HepG2 (cell line): ENCODE data around the gene SESN2. TPM values are rescaled to one million over a fixed set of nuclear protein-coding genes. Genes with fewer than 3 reads are reported as not detected.

Experiments used
- ARHGAP35 ChIP-seq: sonication (generic); formaldehyde crosslinking; IDR thresholded peaks from 2 replicates; pipeline ENCODE4 v1.9.0; 2022; ENCODE audit warnings: mild to moderate bottlenecking, inconsistent platforms, moderate library complexity, missing genetic modification reagents, borderline replicate concordance
- ETS1 ChIP-seq: sonication (generic); formaldehyde crosslinking; IDR thresholded peaks from 2 replicates; pipeline ENCODE4 v1.4.0; 2020; ENCODE audit warnings: missing genetic modification reagents
- FOXP1 ChIP-seq, 2 experiments: fragments of 450-650 bp in 1 of 2; IDR thresholded peaks; 2 replicates each; pipeline ENCODE4 v1.6.1; 2017 to 2018; ENCODE audit warnings: antibody characterized with exemption in 1 of 2
- HCFC1 ChIP-seq: fragments of 150-350 bp; IDR thresholded peaks from 2 replicates; pipeline ENCODE4 v1.6.1; 2014; ENCODE audit warnings: low read depth, low read length
- HNRNPUL1 ChIP-seq: fragments of 200-400 bp; formaldehyde crosslinking; IDR thresholded peaks from 2 replicates; pipeline ENCODE4 v1.6.1; 2017; ENCODE audit warnings: low read depth, mild to moderate bottlenecking, low read length, moderate library complexity
- KLF11 ChIP-seq: IDR thresholded peaks from 2 replicates; pipeline ENCODE4 v1.6.1; 2016; ENCODE audit warnings: missing compliant biosample characterization
- MTF1 ChIP-seq: sonication (generic); formaldehyde crosslinking; IDR thresholded peaks from 2 replicates; pipeline ENCODE4 v1.5.0; 2020; ENCODE audit warnings: missing genetic modification reagents
- NFIB ChIP-seq: sonication (generic); formaldehyde crosslinking; IDR thresholded peaks from 2 replicates; pipeline ENCODE4 v1.9.0; 2021; ENCODE audit warnings: missing genetic modification reagents, mild to moderate bottlenecking, borderline replicate concordance
- NFYC ChIP-seq: IDR thresholded peaks from 2 replicates; pipeline ENCODE4 v1.6.1; 2016; ENCODE audit warnings: missing genetic modification reagents, missing compliant biosample characterization
- POLR2A ChIP-seq, 2 experiments: IDR thresholded peaks; 2 replicates each; pipeline ENCODE4 v1.6.1; 2011; ENCODE audit warnings: low read depth in 2 of 2, low read length in 2 of 2, mild to moderate bottlenecking in 1 of 2, moderate library complexity in 1 of 2; ENCODE audit not compliant: insufficient read depth in 1 of 2
- ZEB1 ChIP-seq: IDR thresholded peaks from 2 replicates; pipeline ENCODE4 v1.6.1; 2012; ENCODE audit warnings: mild to moderate bottlenecking, low read depth, inconsistent platforms; ENCODE audit not compliant: insufficient replicate concordance
- ZFP36L1 ChIP-seq: sonication (generic); formaldehyde crosslinking; IDR thresholded peaks from 2 replicates; pipeline ENCODE4 v1.8.0; 2022; ENCODE audit warnings: mild to moderate bottlenecking, missing genetic modification reagents, moderate library complexity
- ZKSCAN5 ChIP-seq: sonication (generic); formaldehyde crosslinking; IDR thresholded peaks from 2 replicates; pipeline ENCODE4 v1.5.1; 2020; ENCODE audit warnings: mild to moderate bottlenecking, missing genetic modification reagents
- ZNF124 ChIP-seq: sonication (generic); formaldehyde crosslinking; IDR thresholded peaks from 2 replicates; pipeline ENCODE4 v1.4.0; 2020; ENCODE audit warnings: missing genetic modification reagents
- ZNF331 ChIP-seq: sonication (generic); formaldehyde crosslinking; IDR thresholded peaks from 2 replicates; pipeline ENCODE4 v1.4.0; 2020; ENCODE audit warnings: missing genetic modification reagents
- ZNF552 ChIP-seq: sonication (generic); formaldehyde crosslinking; IDR thresholded peaks from 2 replicates; pipeline ENCODE4 v1.9.0; 2022; ENCODE audit warnings: missing genetic modification reagents, mild to moderate bottlenecking, borderline replicate concordance
- polyA plus RNA-seq, 8 experiments: library from polyadenylated mRNA; depleted of rRNA in 3 of 8; stranded (reverse) in 7 of 8; unstranded in 1 of 8; fragments of >200 nt; fragmentation: Illumina TruSeq in 4 of 8; extraction: Trizol in 4 of 8; gene quantifications; 2 replicates each; pipeline versions ENCODE4 v1.2.1 to v1.2.3, GENCODE V29; 2011 to 2016; ENCODE audit warnings: low read depth in 4 of 8, missing spikeins in 1 of 8, mixed read lengths in 1 of 8; ENCODE audit not compliant: insufficient read depth in 1 of 8
- total RNA-seq, 5 experiments: library from RNA; depleted of rRNA; stranded (reverse); fragments of >200 nt; fragmentation: Illumina TruSeq; extraction: Trizol; gene quantifications; 2 replicates each; pipeline ENCODE4 v1.2.3, GENCODE V29; 2016; ENCODE audit warnings: low read depth in 1 of 5
- TF ChIP-seq, protein P1 (sequence below): sonication (generic); formaldehyde crosslinking; IDR thresholded peaks from 2 replicates; pipeline ENCODE4 v1.4.0; 2020; ENCODE audit warnings: missing genetic modification reagents
- TF ChIP-seq, protein P2 (sequence below): sonication (generic); formaldehyde crosslinking; IDR thresholded peaks from 2 replicates; pipeline ENCODE4 v1.8.0; 2022; ENCODE audit warnings: missing genetic modification reagents, mild to moderate bottlenecking, inconsistent platforms, borderline replicate concordance
- TF ChIP-seq, protein P3 (sequence below): sonication (generic); formaldehyde crosslinking; IDR thresholded peaks from 2 replicates; pipeline ENCODE4 v1.5.0; 2020; ENCODE audit warnings: missing genetic modification reagents
- TF ChIP-seq, protein P4 (sequence below): sonication (generic); formaldehyde crosslinking; IDR thresholded peaks from 2 replicates; pipeline ENCODE4 v1.4.0; 2020; ENCODE audit warnings: missing genetic modification reagents

SESN2 gene
- total and polyA plus RNA-seq, 2 of the 13 experiments (the other 11 are each of a cell fraction or from before 2014, with no cell fraction given) = 13.2 to 19.1 TPM

- TF ChIP-seq, protein P1, sequence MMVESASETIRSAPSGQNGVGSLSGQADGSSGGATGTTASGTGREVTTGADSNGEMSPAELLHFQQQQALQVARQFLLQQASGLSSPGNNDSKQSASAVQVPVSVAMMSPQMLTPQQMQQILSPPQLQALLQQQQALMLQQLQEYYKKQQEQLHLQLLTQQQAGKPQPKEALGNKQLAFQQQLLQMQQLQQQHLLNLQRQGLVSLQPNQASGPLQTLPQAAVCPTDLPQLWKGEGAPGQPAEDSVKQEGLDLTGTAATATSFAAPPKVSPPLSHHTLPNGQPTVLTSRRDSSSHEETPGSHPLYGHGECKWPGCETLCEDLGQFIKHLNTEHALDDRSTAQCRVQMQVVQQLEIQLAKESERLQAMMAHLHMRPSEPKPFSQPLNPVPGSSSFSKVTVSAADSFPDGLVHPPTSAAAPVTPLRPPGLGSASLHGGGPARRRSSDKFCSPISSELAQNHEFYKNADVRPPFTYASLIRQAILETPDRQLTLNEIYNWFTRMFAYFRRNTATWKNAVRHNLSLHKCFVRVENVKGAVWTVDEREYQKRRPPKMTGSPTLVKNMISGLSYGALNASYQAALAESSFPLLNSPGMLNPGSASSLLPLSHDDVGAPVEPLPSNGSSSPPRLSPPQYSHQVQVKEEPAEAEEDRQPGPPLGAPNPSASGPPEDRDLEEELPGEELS = peak; percentile 35; the same call in 1 of the 2 replicates
- TF ChIP-seq ZKSCAN5 (CRISPR knock-in tag) (0 out of 2 replicates have a peak, but pooled peaks have one; percentile 67), ETS1 (CRISPR knock-in tag) (0 out of 2 replicates have a peak, but pooled peaks have one; percentile 40), ZNF552 (CRISPR knock-in tag) (peak; percentile 69; the same call in 1 of the 2 replicates), ZNF124 (CRISPR knock-in tag) (peak; percentile 82; the same call in 1 of the 2 replicates), NFIB (no peak), KLF11 (peak; percentile 71), ZNF331 (peak; percentile 66; the same call in 1 of the 2 replicates), HCFC1 (no peak), ZEB1 (no peak), NFYC (peak; percentile 97), POLR2A (IDR thresholded peaks at IDR 0.05; ENCODE audit: insufficient read depth in 1 of 2, low read depth in 2 of 2, low read length in 2 of 2) (peak; percentile 95 to 99), ZFP36L1 (peak; percentile 89; the same call in 1 of the 2 replicates), FOXP1 (IDR thresholded peaks at IDR 0.05) (no peak), FOXP1 (CRISPR knock-in tag; IDR thresholded peaks at IDR 0.05) (no peak), HNRNPUL1 (no peak), MTF1 (peak; percentile 51; the same call in 1 of the 2 replicates), ARHGAP35 (0 out of 2 replicates have a peak, but pooled peaks have one; percentile 21)
- TF ChIP-seq, protein P2, sequence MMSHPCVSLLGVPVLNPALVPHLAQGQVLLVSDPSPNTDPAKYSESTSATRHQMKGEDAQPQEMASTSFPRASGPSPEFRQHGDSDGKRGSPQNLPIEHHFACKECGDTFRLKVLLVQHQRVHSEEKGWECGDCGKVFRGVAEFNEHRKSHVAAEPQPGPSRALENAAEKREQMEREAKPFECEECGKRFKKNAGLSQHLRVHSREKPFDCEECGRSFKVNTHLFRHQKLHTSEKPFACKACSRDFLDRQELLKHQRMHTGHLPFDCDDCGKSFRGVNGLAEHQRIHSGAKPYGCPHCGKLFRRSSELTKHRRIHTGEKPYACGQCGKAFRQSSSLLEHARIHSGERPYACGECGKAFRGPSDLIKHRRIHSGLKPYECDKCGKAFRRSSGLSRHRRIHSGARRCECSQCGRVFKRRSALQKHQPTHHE = peak; percentile 93
- TF ChIP-seq, protein P3, sequence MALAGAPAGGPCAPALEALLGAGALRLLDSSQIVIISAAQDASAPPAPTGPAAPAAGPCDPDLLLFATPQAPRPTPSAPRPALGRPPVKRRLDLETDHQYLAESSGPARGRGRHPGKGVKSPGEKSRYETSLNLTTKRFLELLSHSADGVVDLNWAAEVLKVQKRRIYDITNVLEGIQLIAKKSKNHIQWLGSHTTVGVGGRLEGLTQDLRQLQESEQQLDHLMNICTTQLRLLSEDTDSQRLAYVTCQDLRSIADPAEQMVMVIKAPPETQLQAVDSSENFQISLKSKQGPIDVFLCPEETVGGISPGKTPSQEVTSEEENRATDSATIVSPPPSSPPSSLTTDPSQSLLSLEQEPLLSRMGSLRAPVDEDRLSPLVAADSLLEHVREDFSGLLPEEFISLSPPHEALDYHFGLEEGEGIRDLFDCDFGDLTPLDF (CRISPR knock-in tag) = peak; percentile 46; the same call in 1 of the 2 replicates
- TF ChIP-seq, protein P4, sequence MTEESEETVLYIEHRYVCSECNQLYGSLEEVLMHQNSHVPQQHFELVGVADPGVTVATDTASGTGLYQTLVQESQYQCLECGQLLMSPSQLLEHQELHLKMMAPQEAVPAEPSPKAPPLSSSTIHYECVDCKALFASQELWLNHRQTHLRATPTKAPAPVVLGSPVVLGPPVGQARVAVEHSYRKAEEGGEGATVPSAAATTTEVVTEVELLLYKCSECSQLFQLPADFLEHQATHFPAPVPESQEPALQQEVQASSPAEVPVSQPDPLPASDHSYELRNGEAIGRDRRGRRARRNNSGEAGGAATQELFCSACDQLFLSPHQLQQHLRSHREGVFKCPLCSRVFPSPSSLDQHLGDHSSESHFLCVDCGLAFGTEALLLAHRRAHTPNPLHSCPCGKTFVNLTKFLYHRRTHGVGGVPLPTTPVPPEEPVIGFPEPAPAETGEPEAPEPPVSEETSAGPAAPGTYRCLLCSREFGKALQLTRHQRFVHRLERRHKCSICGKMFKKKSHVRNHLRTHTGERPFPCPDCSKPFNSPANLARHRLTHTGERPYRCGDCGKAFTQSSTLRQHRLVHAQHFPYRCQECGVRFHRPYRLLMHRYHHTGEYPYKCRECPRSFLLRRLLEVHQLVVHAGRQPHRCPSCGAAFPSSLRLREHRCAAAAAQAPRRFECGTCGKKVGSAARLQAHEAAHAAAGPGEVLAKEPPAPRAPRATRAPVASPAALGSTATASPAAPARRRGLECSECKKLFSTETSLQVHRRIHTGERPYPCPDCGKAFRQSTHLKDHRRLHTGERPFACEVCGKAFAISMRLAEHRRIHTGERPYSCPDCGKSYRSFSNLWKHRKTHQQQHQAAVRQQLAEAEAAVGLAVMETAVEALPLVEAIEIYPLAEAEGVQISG (CRISPR knock-in tag) = peak; percentile 72
Measured at GRCh38 chr1:28235755-28236655, 23.3 kb upstream of the SESN2 start, which contains the start of gene ATP5IF1 (continued).
